PC-9 (cell line): ENCODE measurements around the gene PDE6G.

ENCODE experiments used
- CTCF ChIP-seq: fragments of 200-600 bp; sonication (generic); conservative IDR thresholded peaks from 2 replicates; pipeline ENCODE4 v1.6.1; 2017; ENCODE audit warnings: mixed run types, antibody characterized with exemption, mild to moderate bottlenecking, moderate library complexity
- EZH2 ChIP-seq: fragments of 200-600 bp; sonication (generic); IDR thresholded peaks from 2 replicates; pipeline ENCODE4 v1.8.0; 2017; ENCODE audit warnings: antibody characterized with exemption, low read depth

GRCh38 chr17:81655378-81656117 lies 794 bp downstream of the PDE6G start:
- TF ChIP-seq CTCF (no peak), EZH2 (no peak)
